Activated naive CD4-positive, alpha-beta T cell treated with anti-CD3 and anti-CD28 coated beads, Interleukin-2, amount 50 U/mL, for 24 hours (primary cell): ENCODE data around the gene BCL2.
A peak's percentile ranks its signal among the peaks of the same experiment; 100 is the strongest.

Experiments used
- H3K27ac Mint-ChIP-seq: one replicate; pipeline ENCODE4 v1.8.0; 2021; ENCODE audit warnings: mild to moderate bottlenecking, mixed read lengths
- H3K27me3 Mint-ChIP-seq: one replicate; pipeline ENCODE4 v1.8.0; 2021; ENCODE audit warnings: mixed read lengths
- H3K36me3 Mint-ChIP-seq: one replicate; pipeline ENCODE4 v1.8.0; 2021; ENCODE audit warnings: mixed read lengths
- H3K4me1 Mint-ChIP-seq: one replicate; pipeline ENCODE4 v1.8.0; 2021; ENCODE audit warnings: mixed read lengths
- H3K4me3 Mint-ChIP-seq: one replicate; pipeline ENCODE4 v1.8.0; 2021; ENCODE audit warnings: mild to moderate bottlenecking, mixed read lengths
- H3K9me3 Mint-ChIP-seq: one replicate; pipeline ENCODE4 v1.8.0; 2021; ENCODE audit warnings: mixed read lengths

The BCL2 gene

DNA sequence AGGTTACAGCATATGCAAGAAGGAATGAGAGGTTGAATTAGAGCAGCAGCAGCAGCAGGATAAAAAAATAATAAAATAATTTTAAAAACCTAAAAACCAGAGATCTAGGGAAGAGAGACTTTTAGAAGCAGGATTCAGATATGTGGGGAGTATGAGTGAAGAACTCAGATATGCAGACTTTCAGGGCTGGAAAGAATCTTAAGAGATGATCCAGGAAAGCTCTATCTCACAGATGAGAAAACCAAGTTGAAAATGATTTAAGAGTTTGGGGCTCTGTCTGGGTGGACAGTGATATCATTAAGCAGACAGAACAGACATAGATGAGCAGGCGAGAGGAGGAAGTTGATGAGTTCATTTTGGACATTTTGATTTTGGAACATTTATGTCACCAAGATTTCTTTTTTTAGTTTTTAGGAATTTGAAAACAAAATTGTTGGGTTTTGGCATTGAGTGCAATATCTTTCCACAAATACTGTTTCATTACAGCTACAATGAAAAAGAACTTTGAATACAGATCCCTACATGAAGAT lies 31.8 kb downstream of the BCL2 start:
- H3K4me1 Mint-ChIP-seq = no peaks in the 10 kb centered on the region
- H3K27ac Mint-ChIP-seq = no peak overlapping the region
- peaks cover 23% of the 10 kb centered on the region for H3K36me3 Mint-ChIP-seq
- H3K9me3 Mint-ChIP-seq = no peaks in the 10 kb centered on the region
- no peaks in the 10 kb centered on the region for H3K27me3 Mint-ChIP-seq
- no peak overlapping the region for H3K4me3 Mint-ChIP-seq

DNA sequence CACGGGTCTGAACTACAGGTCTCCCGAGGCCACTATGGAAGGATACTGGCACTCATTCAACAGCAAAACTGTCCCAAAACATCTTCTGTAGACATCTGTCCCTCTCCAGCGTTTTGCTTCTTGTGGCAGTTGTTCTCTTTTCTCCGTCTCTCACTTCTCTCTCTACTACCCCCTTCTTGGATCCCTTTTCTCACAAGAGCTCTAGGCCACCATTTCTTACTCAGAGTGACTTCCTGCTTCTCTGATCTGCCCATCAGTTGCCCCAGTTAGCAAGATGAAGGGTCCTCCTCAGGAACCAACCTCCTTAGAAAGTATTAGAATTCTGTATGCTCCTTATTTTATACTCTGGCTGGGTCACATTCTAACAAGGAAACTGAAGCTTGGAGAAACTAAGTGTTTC lies 32.6 kb downstream of the BCL2 start:
- Mint-ChIP-seq H3K36me3 (peaks cover 17% of the 10 kb centered on the region), H3K4me3 (no peak overlapping the region), H3K27me3 (no peaks in the 10 kb centered on the region), H3K9me3 (no peaks in the 10 kb centered on the region), H3K4me1 (no peaks in the 10 kb centered on the region), H3K27ac (no peak overlapping the region)

DNA sequence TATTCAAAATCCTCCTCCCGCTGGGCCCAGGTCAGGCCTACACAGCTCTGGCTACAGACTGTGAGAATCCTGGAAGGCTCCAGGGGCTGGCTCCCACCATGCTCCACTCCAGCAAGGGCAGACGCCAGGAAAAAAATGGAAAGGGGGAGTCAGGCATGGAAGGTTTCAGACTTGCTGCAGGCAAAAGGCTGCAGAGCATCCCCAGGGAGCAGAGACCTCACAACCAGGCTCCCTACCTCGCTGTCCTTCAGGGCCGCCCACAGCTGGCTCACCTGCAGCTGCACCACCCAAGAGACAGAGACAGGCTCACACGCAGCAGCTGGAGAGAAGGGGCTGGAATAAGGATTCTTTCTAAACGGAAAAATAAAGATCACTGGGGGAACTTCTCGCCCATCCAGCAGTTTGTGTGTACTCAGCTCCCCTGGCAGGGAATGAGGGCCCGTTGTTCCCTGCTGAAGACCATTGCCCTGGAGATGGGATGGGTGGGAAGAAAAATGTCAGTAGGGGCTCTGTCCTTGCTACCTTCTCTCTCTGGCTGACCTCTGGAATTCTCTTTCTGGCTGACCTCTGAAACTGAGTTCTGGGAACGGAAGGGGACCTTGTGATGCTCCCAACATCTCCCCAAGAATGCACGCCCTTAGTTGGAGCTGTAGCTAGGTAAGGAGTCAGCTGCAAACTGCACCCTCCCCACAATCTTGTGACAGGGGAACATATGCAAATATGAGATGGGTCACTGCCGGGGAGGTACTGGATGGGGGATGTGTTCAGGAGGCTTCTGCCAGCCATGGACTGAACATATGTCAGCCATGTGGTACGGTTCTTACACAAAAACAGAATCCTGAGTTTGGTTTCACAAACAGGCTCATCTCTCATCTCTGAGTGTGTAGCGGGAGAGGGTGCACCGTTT lies 34.5 kb downstream of the BCL2 start:
- Mint-ChIP-seq H3K36me3 (peaks cover 25% of the 10 kb centered on the region), H3K4me3 (no peak overlapping the region), H3K27me3 (no peaks in the 10 kb centered on the region), H3K4me1 (peaks cover 11% of the 10 kb centered on the region), H3K27ac (peak overlapping the region; percentile 41), H3K9me3 (no peaks in the 10 kb centered on the region)

DNA sequence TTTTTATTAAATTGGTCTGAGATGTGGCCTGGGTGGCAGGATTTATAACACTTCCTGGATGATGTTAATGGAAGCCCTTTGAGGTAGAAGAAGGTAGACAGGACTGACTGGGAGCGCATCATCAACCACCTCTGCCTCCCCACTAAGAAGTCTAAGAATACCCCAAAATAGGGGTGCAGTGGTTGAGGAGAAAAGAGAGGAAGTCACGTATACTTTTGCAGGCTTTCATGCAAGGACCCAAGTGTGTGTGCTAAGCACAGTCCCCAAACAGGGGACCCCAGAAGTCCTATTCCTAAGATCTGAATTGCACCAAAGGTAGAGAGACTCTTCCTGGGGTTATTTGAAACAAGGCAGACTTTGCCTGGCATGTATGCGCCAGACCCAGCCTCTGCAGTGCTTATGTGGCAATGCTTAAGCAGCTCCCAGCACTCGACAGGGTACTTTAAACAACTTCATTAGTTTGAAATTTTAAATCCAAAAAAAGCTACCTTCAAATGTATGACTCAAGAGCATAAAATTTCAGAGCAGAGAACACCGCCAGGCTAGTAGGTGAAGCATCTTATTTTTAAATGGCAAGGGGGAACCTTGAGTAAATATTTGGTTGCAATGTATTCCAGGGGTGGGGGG lies 35.3 kb downstream of the BCL2 start:
- Mint-ChIP-seq H3K4me3 (peak overlapping the region; percentile 7), H3K4me1 (peaks cover 17% of the 10 kb centered on the region), H3K27ac (peak overlapping the region; percentile 51), H3K36me3 (peaks cover 22% of the 10 kb centered on the region), H3K27me3 (no peaks in the 10 kb centered on the region), H3K9me3 (no peaks in the 10 kb centered on the region)

DNA sequence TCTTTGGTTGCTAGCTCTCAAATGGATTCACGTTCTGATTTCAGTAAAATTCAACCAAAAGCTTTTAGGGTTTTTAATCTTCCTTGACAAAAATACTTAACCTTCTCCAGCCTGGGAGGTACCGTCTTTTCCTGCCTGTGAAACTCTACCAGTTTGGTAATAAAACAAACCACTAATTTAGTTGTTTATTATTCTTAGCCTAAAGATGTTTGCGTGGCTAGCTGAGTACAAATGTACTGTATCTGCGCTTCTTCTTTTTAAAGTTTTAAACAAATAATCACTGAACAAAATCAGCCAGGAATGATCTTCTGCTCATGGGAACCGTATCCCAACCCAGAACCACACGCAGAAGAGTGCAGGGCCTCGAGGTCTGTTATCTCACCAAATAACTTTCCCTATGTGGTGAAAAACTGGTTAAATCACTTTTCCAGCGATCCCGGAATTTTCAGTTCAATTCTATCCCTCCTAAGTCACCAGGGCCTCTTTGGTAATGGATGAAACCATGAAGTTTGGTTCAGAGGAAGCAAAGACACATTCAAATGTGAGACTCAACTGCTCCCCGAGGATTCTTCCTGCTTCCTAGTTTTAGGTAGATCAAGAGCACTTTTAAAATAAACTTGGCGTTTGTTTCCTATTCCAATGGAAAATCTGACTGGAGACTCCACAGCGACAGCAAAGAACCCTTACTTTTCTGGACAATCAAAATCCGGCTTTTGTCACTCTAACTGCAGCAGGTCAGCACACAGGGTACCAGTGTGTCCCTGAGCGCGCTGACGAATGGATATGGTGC lies 36.1 kb downstream of the BCL2 start:
- Mint-ChIP-seq H3K4me1 (peaks cover 25% of the 10 kb centered on the region), H3K27ac (no peak overlapping the region), H3K27me3 (no peaks in the 10 kb centered on the region), H3K4me3 (no peak overlapping the region), H3K9me3 (peaks cover 4% of the 10 kb centered on the region), H3K36me3 (peaks cover 27% of the 10 kb centered on the region)

DNA sequence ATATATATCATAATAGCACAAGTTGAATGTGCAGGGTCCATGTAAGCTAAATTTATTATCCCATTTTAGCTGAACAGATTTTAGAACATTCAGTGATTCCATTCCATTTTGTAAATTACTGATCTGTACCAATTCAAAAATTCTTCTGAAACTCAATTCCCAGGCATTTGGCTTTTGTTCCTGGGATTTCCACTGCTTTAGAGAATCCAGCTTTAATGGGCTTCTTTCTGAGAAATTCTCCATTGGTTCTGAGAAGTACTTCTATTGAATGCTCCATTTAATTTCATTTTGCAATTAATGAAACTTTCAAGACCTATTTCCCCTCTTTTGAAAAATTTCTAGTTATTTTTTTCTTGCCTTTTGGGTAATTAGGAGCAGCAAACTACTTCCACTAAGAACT lies 36.8 kb downstream of the BCL2 start:
- H3K9me3 Mint-ChIP-seq = peaks cover 10% of the 10 kb centered on the region

DNA sequence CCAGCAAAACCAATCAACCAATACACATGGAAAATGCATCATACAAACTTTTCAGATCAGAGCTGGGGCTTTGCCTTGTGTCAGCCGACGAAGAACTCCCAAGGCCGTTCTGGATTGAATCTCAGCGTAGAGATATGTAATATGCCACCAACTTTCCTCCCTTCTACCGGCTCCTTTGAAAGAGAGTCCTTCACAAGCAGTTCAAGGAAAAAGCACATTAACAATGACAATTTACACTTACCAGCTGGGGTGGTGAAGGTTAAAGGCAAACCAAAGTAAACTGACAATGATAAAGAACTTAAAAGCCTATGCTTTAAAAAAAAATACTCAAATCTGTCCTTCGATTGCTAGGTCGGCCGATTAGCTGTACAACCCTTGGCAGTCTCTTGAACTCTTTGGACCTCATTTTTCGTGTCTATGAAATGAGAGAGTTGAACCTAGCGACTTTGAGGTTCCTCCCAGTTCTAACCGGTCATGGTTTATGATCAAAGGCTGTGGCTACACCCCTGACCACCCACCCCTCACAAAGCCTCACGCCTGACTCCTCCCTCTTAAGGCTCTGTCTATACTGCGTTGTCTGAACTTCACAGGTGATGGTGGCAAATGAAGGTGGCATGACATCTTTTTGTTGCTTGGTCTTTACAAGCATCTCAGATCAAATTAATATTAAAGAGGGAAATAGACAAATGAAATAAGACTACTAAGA lies 46.2 kb downstream of the BCL2 start:
- H3K36me3 Mint-ChIP-seq = peaks cover 19% of the 10 kb centered on the region
- H3K4me1 Mint-ChIP-seq = peaks cover 97% of the 10 kb centered on the region
- H3K27ac Mint-ChIP-seq = peak overlapping the region; percentile 43
- H3K9me3 Mint-ChIP-seq = peaks cover 5% of the 10 kb centered on the region
- H3K4me3 Mint-ChIP-seq = peak overlapping the region; percentile 13
- no peaks in the 10 kb centered on the region for H3K27me3 Mint-ChIP-seq

More for the DNA sequence above, 36.8 kb downstream of the BCL2 start:
- no peak overlapping the region for H3K4me3 Mint-ChIP-seq
- H3K36me3 Mint-ChIP-seq = peaks cover 33% of the 10 kb centered on the region
- peaks cover 32% of the 10 kb centered on the region for H3K4me1 Mint-ChIP-seq
- H3K27me3 Mint-ChIP-seq = no peaks in the 10 kb centered on the region
- H3K27ac Mint-ChIP-seq = no peak overlapping the region

DNA sequence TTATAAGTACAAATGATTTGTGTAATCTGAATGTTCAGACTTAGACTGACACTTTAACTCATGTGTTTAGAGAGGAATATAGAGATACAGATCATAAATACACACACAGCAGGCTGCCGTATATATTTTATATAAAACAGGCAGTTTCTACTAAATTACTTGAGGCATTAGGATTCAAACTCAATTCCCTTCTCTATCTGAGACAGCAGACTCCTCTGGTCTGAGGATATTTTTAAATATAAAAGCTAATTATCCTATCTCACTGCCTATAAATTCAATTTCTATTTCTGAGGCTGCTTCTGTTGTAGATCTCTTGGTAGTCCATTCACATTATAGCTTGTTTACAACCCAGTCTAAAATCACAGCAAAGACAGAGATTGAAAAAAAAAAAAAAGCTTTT lies 46.9 kb downstream of the BCL2 start:
- Mint-ChIP-seq H3K36me3 (peaks cover 14% of the 10 kb centered on the region), H3K9me3 (no peaks in the 10 kb centered on the region), H3K4me3 (peak overlapping the region; percentile 15), H3K27me3 (no peaks in the 10 kb centered on the region), H3K27ac (no peak overlapping the region), H3K4me1 (peaks cover 97% of the 10 kb centered on the region)

DNA sequence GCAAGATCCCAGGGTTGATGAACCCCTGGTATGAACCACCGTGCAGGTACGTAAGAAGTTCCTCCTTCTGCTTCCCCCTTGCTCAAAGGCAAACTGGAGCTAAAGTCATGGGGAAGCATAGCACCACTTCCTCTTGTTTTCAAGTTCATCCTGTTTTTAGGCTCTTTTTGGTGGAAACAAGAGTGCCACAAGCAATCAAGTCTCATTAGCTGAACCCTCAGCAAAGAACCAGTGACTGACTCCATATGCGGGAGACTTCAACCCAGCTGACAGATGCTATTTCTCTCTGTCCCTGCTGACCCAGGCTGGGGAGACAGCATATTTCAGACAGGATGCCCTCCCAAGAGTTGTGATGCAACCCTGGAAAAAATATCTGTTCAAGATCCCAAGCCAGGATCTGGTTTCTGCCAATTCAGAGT lies 47.7 kb downstream of the BCL2 start:
- Mint-ChIP-seq H3K27ac (peak overlapping the region; percentile 59), H3K9me3 (no peaks in the 10 kb centered on the region), H3K4me1 (peaks cover 97% of the 10 kb centered on the region), H3K27me3 (no peaks in the 10 kb centered on the region), H3K36me3 (peaks cover 11% of the 10 kb centered on the region), H3K4me3 (no peak overlapping the region)

DNA sequence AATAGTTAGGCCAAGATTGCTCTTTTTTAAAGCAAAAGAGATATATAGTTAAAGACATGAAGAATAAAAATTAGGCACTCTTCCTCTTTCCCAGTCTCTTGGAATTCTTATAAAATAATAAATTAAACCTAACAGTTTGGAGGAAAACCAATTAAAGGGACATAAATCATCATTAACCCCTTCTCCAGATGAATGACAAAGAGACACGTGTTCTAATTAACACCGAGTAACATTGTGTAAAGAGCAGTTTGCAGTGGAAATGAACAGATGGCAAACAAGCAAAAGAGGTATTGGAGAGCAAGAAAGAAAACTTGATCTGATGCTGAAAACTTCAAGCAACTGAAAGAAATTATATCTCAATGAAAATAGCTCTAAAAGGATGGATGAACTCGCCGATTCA lies 48.4 kb downstream of the BCL2 start:
- peak overlapping the region; percentile 49 for H3K4me3 Mint-ChIP-seq
- H3K36me3 Mint-ChIP-seq = peaks cover 7% of the 10 kb centered on the region
- H3K27me3 Mint-ChIP-seq = no peaks in the 10 kb centered on the region
- peaks cover 94% of the 10 kb centered on the region for H3K4me1 Mint-ChIP-seq
- H3K9me3 Mint-ChIP-seq = no peaks in the 10 kb centered on the region
- no peak overlapping the region for H3K27ac Mint-ChIP-seq

DNA sequence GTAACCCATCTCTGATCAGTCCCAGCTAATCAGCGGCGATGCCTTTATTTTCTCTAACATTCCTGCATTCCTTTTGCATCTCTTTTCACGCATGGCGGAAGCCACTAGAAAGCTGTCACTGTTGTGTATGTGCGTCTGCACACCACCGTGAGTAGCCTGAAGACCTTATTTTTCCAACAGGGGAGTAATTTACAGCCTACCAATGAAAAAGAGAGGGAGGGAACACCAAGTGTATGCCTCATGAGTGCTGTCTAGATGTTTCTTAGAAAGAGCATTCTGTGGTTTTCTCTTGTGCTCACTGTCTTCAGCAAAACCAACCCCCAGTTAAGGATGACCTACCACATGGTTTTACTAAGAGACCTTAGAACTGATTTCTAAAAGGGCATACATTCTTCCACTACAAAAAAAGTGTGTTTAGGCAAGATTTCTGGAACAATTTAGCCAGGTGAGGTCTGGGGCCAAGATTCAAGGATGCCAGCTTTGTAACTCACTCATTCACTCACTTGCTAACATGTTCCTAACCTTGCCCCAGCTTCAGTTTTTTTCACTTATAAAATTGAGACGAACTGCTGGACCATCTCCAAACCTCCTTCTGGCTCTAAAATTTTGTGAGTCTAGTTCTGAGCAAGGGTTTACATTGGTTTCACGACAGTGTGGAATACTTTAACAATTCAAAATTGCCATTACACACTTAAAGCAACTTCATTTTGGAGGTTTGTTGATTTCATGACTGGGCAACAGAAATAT lies 51.4 kb downstream of the BCL2 start:
- Mint-ChIP-seq H3K4me3 (peak overlapping the region; percentile 57), H3K27ac (peak overlapping the region; percentile 83), H3K27me3 (no peaks in the 10 kb centered on the region), H3K36me3 (peaks cover 2% of the 10 kb centered on the region), H3K4me1 (peaks cover 94% of the 10 kb centered on the region), H3K9me3 (no peaks in the 10 kb centered on the region)

DNA sequence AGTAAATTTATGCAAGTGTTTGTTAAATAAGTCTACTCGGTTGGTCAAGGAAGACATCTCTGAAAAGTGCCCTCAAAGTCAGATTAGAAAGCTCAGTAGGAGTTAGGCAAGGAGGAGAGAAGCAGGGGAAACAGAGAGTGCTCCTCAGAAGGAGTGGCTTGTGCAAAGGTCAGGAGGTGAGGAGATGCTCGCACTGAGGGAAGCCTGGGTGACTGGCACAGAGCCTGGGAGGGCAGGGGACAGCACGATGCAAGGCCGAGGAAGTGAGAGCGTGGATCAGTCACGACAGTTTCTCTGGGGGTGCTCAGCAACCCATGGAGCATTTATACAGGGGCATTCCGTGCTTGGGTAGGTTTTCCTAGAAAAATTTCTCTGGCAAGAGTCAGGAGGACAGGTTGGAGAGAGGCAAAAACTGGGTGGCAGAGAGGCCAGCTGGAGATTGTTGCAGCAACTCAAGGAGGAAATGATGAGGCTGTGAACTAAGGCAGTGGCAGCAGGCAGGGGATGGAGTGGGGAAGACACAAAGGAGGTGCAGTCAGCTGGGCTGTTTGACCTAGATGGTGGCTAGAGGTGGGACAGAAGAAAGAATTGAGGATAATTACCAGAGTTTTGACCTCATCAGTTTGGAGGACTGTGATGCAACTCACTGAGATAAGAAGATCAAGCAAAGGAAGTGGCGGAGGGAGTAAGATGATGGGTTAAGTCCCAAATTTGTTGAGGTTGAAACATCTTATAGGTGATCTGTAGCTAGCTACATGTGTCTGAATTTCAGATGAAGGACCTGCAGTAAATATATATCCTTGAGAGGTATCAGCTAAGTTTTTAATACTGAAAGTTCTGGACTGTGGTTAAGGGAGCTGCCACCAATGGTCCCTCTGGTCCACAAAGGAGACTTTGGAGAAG lies 52.4 kb downstream of the BCL2 start:
- Mint-ChIP-seq H3K9me3 (no peaks in the 10 kb centered on the region), H3K4me3 (peak overlapping the region; percentile 5), H3K36me3 (peaks cover 3% of the 10 kb centered on the region), H3K27ac (peak overlapping the region; percentile 10), H3K4me1 (peaks cover 94% of the 10 kb centered on the region), H3K27me3 (no peaks in the 10 kb centered on the region)

DNA sequence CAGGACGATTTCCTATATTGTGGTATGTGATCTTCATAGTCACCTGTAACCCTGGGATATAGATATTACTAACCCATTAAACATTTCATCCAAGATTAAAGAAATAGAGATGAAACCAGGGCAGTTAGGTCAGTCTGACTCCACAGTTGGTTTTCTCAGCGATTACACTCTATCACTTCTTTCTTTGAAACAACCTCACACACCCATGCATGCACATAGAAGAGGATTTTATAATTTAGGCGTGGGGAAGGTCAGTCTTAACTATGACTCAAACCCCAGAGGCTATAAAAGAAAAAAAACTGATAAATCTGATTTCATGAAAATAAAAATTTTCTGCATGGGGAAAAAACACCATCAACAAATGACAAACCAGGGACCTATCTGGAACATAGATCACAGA lies 54.2 kb downstream of the BCL2 start:
- no peaks in the 10 kb centered on the region for H3K27me3 Mint-ChIP-seq
- H3K4me3 Mint-ChIP-seq = no peak overlapping the region
- peaks cover 92% of the 10 kb centered on the region for H3K4me1 Mint-ChIP-seq
- no peak overlapping the region for H3K27ac Mint-ChIP-seq
- H3K36me3 Mint-ChIP-seq = peaks cover 3% of the 10 kb centered on the region
- no peaks in the 10 kb centered on the region for H3K9me3 Mint-ChIP-seq

DNA sequence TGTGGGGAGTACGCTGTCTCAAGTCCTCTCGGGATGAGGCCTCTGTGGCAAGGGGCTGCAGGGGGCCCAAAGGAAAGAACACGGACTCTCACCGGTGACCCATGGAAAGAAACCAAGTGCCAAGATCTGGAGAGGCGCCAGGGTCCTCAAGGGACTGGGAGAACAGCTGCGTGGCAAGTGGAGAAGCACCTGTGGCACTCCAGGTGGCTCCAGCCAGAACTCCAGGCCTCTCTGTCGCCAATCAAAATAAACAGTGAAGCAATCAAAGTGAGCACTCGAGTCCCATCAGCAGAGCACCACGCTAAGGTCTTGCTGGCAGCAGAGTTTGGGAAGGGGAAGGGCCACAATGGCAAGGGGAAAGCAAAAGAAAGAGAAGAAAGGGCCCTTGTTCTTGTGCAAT lies 54.7 kb downstream of the BCL2 start:
- Mint-ChIP-seq H3K27me3 (no peaks in the 10 kb centered on the region), H3K27ac (peak overlapping the region; percentile 66), H3K4me3 (no peak overlapping the region), H3K4me1 (peaks cover 92% of the 10 kb centered on the region), H3K36me3 (peaks cover 3% of the 10 kb centered on the region), H3K9me3 (no peaks in the 10 kb centered on the region)
